GM12891 (cell line): ENCODE data around the gene CDYL.
"Not testable (repeated sequence)": the region's sequence is repeated elsewhere in the genome, so short reads cannot be mapped to it uniquely, and the experiment has no call there.

ENCODE experiments used
- DNase-seq: peaks from one replicate; pipeline ENCODE4 v3.0.0; 2011; ENCODE audit warnings: low spot score; ENCODE audit not compliant: insufficient read length
- FAIRE-seq: peaks from 2 replicates; lab custom pipeline; 2011; peaks lifted over from hg19 to GRCh38; lab: Jason Lieb, UNC
- PAX5 ChIP-seq: IDR thresholded peaks from 2 replicates; pipeline ENCODE4 v1.6.1; 2011; ENCODE audit warnings: low read length, moderate library complexity, mild to moderate bottlenecking; ENCODE audit not compliant: insufficient read depth, severe bottlenecking
- POLR2A ChIP-seq: IDR thresholded peaks from 2 replicates; pipeline ENCODE4 v1.6.1; 2011; ENCODE audit warnings: low read depth, low read length, control low read depth
- POLR2AphosphoS5 ChIP-seq: IDR thresholded peaks from 2 replicates; pipeline ENCODE4 v1.6.1; 2011; ENCODE audit warnings: low read depth, low read length, control low read depth
- POU2F2 ChIP-seq: IDR thresholded peaks from 2 replicates; pipeline ENCODE4 v1.6.1; 2011; ENCODE audit warnings: low read depth, mild to moderate bottlenecking, control low read depth, low read length, moderate library complexity
- SPI1 ChIP-seq: IDR thresholded peaks from 2 replicates; pipeline ENCODE4 v1.6.1; 2011; ENCODE audit warnings: low read depth, low read length, control low read depth
- TAF1 ChIP-seq: IDR thresholded peaks from 2 replicates; pipeline ENCODE4 v1.6.1; 2011; ENCODE audit warnings: low read depth, low read length, control low read depth

The CDYL gene

GRCh38 chr6:4849226-4850022 lies 73.2 kb downstream of the CDYL start:
- TF ChIP-seq POU2F2: no peak
- TF ChIP-seq SPI1: no peak
- TF ChIP-seq PAX5: no peak
- TF ChIP-seq POLR2A: no peak
- no peak for TF ChIP-seq TAF1
- TF ChIP-seq POLR2AphosphoS5: no peak
- FAIRE-seq (no peak), DNase-seq (no peak)

- FAIRE-seq (no peak), DNase-seq (no peak)
- TF ChIP-seq SPI1: no peak
Observed at GRCh38 chr6:4851035-4851434, 74.8 kb downstream of the CDYL start.

DNA sequence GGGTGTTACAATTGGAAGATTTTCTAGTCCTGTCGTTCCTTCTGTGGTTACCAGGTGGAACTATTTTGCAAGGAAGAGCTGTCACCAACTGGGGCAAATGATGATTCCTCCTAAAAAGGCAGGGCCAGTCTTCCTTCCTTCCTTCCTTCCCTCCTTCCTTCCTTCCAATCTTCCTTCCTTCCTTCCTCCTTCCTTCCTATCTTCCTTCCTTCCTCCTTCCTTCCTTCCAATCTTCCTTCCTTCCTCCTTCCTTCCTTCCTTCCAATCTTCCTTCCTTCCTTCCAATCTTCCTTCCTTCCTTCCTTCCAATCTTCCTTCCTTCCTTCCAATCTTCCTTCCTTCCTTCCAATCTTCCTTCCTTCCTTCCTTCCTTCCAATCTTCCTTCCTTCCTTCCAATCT lies 76.0 kb downstream of the CDYL start:
- FAIRE-seq, DNase-seq: not testable (repeated sequence)

GRCh38 chr6:4852938-4853337 lies 76.7 kb downstream of the CDYL start:
- FAIRE-seq: no peak
- TF ChIP-seq POLR2A: no peak
- no peak for TF ChIP-seq PAX5
- TF ChIP-seq POU2F2: no peak
- no peak for TF ChIP-seq TAF1
- TF ChIP-seq POLR2AphosphoS5: no peak
- TF ChIP-seq SPI1: no peak
- DNase-seq: no peak

DNA sequence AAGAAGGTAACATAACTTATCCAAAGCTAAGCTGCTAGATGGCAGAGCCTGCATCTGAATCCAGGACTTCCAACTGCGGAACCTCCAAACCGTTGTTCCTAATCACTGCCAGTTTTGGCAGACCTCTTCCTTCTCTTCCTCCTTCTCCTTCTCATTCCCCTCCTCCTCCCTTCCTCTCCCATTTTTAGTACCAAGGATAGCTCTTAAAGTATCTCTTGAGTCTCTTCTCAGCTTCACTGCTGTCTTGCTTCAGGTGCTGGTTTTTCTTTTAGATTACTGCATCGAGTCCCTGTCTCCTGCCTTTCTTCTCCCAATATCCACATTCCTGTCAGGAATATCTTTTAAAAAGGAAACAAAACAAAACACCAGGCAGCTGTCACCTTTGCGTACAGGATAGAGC lies 77.1 kb downstream of the CDYL start:
- DNase-seq (no peak), FAIRE-seq (no peak)
- TF ChIP-seq POLR2A (no peak), PAX5 (no peak), TAF1 (no peak), SPI1 (no peak), POLR2AphosphoS5 (no peak), POU2F2 (no peak)

DNA sequence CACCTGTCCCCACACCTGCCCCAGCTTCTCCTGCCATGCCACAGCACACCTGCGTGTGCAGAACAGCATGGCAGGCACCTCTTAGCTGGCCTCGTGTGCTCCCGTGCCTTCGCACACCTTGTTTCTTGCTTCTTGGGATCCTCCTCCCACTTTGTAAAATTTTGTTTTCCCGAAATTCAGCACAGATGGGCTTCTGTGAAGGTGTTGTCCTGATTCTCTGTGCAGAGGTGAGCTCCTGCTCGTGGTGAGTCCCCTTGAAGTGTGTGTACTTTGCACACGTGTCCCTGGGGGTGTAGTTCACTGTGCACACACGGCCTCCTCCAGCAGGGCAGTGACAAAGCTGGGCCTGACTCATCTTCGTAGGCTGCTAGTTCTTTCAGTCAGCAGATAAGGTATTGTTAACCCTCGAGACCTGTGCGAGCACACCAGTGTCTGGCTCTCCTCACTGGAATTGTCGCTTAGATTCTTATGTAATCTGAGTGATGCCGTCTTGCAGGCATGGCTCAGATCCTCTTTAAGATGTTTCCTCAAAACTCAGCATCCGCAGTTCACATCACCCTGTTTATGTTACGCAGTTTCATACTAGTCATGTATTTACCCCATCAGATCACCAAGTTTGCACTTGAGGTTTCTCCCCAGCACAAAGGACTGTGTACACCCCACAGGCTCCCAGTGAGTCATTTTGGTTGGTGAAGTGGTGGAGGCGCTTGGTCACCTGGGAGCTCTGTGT lies 77.7 kb downstream of the CDYL start:
- DNase-seq (no peak), FAIRE-seq (no peak)

DNA sequence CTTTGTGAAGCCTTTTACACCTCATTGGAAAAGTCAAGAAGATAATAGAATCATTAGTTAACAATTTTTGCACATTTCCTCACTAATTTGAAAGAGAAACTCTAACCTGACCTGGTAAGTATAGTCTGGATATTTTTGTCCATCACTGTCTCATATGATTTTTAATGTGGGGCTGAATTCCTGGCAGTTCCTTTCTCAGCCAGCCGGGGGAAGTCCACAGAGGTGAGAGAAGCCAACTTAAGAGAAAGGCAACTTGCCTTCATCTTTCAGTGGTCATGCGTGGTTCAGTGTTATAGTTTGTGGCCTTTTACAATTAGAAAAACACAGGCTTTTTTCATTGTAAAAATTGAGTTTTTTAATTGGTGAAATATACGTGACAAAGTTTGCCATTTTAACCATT lies 80.6 kb downstream of the CDYL start:
- no peak for FAIRE-seq

More for the DNA sequence above, 77.7 kb downstream of the CDYL start:
- TF ChIP-seq POLR2AphosphoS5 (no peak), POLR2A (no peak), SPI1 (no peak), PAX5 (no peak), POU2F2 (no peak), TAF1 (no peak)

GRCh38 chr6:4858194-4859015 lies 82.2 kb downstream of the CDYL start:
- TF ChIP-seq TAF1: no peak
- TF ChIP-seq POLR2A: no peak
- TF ChIP-seq SPI1: no peak
- TF ChIP-seq POU2F2: no peak
- no peak for TF ChIP-seq PAX5
- TF ChIP-seq POLR2AphosphoS5: no peak
- FAIRE-seq: no peak
- no peak for DNase-seq

More for the DNA sequence above, 80.6 kb downstream of the CDYL start:
- no peak for TF ChIP-seq POLR2A
- no peak for TF ChIP-seq POLR2AphosphoS5
- TF ChIP-seq PAX5: no peak
- TF ChIP-seq SPI1: no peak
- TF ChIP-seq TAF1: no peak
- no peak for TF ChIP-seq POU2F2
- no peak for DNase-seq

GRCh38 chr6:4860387-4860786 lies 84.2 kb downstream of the CDYL start:
- no peak for TF ChIP-seq POLR2A
- TF ChIP-seq SPI1: no peak
- no peak for TF ChIP-seq POU2F2
- TF ChIP-seq PAX5: no peak
- TF ChIP-seq TAF1: no peak
- TF ChIP-seq POLR2AphosphoS5: no peak
- DNase-seq (no peak), FAIRE-seq (no peak)
